GM20000 (cell line): ENCODE measurements around the gene ZNF785.

Experiments used
- DNase-seq: peaks from one replicate; pipeline ENCODE4 v3.0.0; 2012; ENCODE audit warnings: low spot score
- CTCF ChIP-seq: IDR thresholded peaks from 2 replicates; pipeline ENCODE4 v1.5.1; 2012; ENCODE audit warnings: mild to moderate bottlenecking, control low read depth; ENCODE audit errors: extremely low read depth, missing control alignments

The ZNF785 gene

GRCh38 chr16:30581457-30581856 lies 4.0 kb downstream of the ZNF785 start:
- no peak for TF ChIP-seq CTCF
- DNase-seq = no peak

GRCh38 chr16:30574678-30575077 lies 10.8 kb downstream of the ZNF785 start:
- no peak for TF ChIP-seq CTCF
- no peak for DNase-seq

- no peak for TF ChIP-seq CTCF
- DNase-seq = peak; percentile 96
These were observed 13.8 kb downstream of the ZNF785 start, which contains the start of gene ZNF688 for GRCh38 chr16:30571445-30572322. Gene ZNF688, minus strand, starts transcription at chr16:30571714. Its CDS starts 85 bp downstream, at chr16:30571629.

GRCh38 chr16:30570636-30571444 lies 14.7 kb downstream of the ZNF785 start:
- TF ChIP-seq CTCF = no peak
- DNase-seq = peak; percentile 57

GRCh38 chr16:30569746-30570635 lies 15.5 kb downstream of the ZNF785 start:
- no peak for DNase-seq
- TF ChIP-seq CTCF = no peak

GRCh38 chr16:30569281-30569680 lies 16.2 kb downstream of the ZNF785 start:
- no peak for TF ChIP-seq CTCF
- DNase-seq = no peak
